Esophagus squamous epithelium (tissue), 4 donors: ENCODE measurements around the gene CPNE7.

Source experiments
- POLR2A ChIP-seq, 4 donors: fragments of 450-650 bp; IDR thresholded peaks; one replicate each; pipeline ENCODE4 v1.6.1; 2017; ENCODE audit warnings: antibody characterized with exemption in 4 of 4, mild to moderate bottlenecking in 4 of 4, moderate library complexity in 3 of 4
- TF ChIP-seq, protein P1 (sequence below), 6 experiments: fragments of 450-650 bp in 4 of 6; fragments of 200-600 bp in 2 of 6; sonication (generic) in 2 of 6; IDR thresholded peaks; one replicate each; pipeline ENCODE4 v1.5.1; 2016 to 2019; ENCODE audit warnings: antibody characterized with exemption in 6 of 6, mild to moderate bottlenecking in 4 of 6, moderate library complexity in 4 of 6

DNA sequence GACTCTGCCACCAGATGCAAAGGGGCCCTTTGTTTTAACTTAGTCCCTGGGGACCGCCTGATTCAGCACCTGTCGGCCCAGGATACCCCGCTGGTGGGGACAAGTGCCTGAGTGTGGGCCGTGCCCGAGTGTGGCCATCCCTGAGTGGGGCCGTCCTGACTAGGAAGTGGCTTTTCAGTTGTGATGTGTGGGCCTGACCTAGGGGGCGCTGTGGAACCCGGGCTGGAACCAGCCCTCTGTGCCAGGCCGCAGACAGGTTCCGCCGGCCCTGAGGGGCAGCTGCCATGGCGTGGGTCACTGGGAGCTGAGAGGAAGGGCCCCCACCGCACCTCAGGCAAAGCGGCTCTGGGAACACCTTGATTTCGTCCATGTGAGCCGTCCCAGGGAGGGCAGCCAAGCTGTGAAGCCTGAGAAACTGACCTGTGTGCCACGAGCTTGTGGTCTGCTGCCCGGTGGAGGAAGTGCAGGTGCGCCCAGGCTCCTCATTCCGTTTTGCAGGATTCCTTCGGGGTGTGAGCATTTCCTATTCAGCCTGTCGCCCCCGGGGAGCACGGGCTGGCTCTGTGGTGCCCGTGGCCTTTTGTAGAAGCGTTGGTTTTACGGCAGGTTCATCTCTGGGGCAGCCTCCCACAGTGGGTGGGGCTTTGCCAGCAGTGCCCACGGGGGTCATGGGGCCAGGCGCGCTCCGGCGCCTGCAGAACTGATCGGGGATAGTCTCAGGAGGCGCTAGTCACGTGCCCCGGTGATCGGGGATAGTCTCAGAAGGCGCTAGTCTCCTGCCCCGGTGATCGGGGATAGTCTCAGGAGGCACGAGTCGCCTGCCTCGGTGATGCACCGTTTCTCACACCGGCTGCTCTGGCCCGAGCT lies 9.8 kb upstream of the CPNE7 start:
- TF ChIP-seq, protein P1, sequence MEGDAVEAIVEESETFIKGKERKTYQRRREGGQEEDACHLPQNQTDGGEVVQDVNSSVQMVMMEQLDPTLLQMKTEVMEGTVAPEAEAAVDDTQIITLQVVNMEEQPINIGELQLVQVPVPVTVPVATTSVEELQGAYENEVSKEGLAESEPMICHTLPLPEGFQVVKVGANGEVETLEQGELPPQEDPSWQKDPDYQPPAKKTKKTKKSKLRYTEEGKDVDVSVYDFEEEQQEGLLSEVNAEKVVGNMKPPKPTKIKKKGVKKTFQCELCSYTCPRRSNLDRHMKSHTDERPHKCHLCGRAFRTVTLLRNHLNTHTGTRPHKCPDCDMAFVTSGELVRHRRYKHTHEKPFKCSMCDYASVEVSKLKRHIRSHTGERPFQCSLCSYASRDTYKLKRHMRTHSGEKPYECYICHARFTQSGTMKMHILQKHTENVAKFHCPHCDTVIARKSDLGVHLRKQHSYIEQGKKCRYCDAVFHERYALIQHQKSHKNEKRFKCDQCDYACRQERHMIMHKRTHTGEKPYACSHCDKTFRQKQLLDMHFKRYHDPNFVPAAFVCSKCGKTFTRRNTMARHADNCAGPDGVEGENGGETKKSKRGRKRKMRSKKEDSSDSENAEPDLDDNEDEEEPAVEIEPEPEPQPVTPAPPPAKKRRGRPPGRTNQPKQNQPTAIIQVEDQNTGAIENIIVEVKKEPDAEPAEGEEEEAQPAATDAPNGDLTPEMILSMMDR (IDR thresholded peaks at IDR 0.05), result peak; percentile 20 to 80 (median 52)
- TF ChIP-seq POLR2A (IDR thresholded peaks at IDR 0.05), result no peak
